Large intestine (tissue), 12 donors: ENCODE data around the gene SPANXB1. TPM values are rescaled to one million over a fixed set of nuclear protein-coding genes. Genes with fewer than 3 reads are reported as not detected.
"Not testable (repeated sequence)": the region's sequence is repeated elsewhere in the genome, so short reads cannot be mapped to it uniquely, and the experiment has no call there.

ENCODE experiments used
- DNase-seq, 2 donors: peaks; one replicate each; pipeline versions ENCODE4 v3.0.0 to v3.0.0-alpha.2; 2013
- H3K27ac ChIP-seq: one replicate; pipeline ENCODE4 v1.5.1; 2013; ENCODE audit warnings: low read length
- H3K27me3 ChIP-seq: 2 replicates; pipeline ENCODE4 v1.6.1; 2013; ENCODE audit warnings: low read length; ENCODE audit not compliant: control insufficient read depth, insufficient read depth
- H3K36me3 ChIP-seq: 2 replicates; pipeline ENCODE4 v1.6.1; 2013; ENCODE audit warnings: low read length; ENCODE audit not compliant: control insufficient read depth, insufficient read depth
- H3K4me1 ChIP-seq: one replicate; pipeline ENCODE4 v1.6.1; 2013; ENCODE audit warnings: low read length; ENCODE audit not compliant: control insufficient read depth, insufficient read depth
- H3K4me3 ChIP-seq: one replicate; pipeline ENCODE4 v1.5.1; 2013; ENCODE audit warnings: low read length
- H3K9me3 ChIP-seq: one replicate; pipeline ENCODE4 v1.6.1; 2013; ENCODE audit warnings: mild to moderate bottlenecking, low read depth, low read length, moderate library complexity; ENCODE audit not compliant: control insufficient read depth
- WGBS: methylation state at CpG from one replicate; pipeline ENCODE4 v1.1.5; 2013; ENCODE audit warnings: low lambda C conversion rate; ENCODE audit not compliant: insufficient coverage; 5-methylcytosine and 5-hydroxymethylcytosine counted together
- long read RNA-seq, 11 donors: transcript quantifications; one replicate each; lab custom pipeline, GENCODE V29; 2026
- polyA plus RNA-seq: library from polyadenylated mRNA; unstranded; fragments of 120-200 nt; gene quantifications from one replicate; pipeline ENCODE4 v1.2.1, GENCODE V29; 2013

SPANXB1 gene, protein sequence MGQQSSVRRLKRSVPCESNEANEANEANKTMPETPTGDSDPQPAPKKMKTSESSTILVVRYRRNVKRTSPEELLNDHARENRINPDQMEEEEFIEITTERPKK
- 0.90 TPM for polyA plus RNA-seq
- long read RNA-seq, donor 1 = 0 reads
- long read RNA-seq, donor 2, partial matches to known transcripts = 0 of 1 reads
- long read RNA-seq, donor 2, other reads (novel, unspliced or antisense) = 0 of 1 reads
- long read RNA-seq, donor 3, partial matches to known transcripts = 0 of 1 reads
- long read RNA-seq, donor 3, other reads (novel, unspliced or antisense) = 0 of 1 reads
- long read RNA-seq, donor 4 = 0 reads
- long read RNA-seq, donor 5 = 0 reads
- long read RNA-seq, donor 6, partial matches to known transcripts = 0 of 2 reads
- long read RNA-seq, donor 6, other reads (novel, unspliced or antisense) = 0 of 2 reads
- long read RNA-seq, donor 7 = 0 reads
- long read RNA-seq, donor 8 = 0 reads
- long read RNA-seq, donor 9 = 0 reads
- long read RNA-seq, donor 10 = 0 reads
- long read RNA-seq, donor 11 = 0 reads

DNA sequence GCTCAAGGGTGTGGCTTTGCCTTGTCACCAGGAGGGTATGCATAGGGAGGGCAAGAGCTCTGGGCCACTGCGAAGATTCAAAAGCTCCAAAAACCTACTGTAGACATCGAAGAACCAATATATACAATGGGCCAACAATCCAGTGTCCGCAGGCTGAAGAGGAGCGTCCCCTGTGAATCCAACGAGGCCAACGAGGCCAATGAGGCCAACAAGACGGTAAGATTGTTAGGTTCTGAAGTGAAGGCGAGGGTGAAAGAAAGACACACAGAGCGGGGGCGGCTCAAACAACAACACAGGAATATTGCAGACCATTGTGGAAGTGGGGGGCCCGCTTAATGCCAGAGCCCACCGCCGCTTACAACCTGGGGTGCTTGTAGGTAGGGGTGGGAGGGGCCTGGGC is at the start of gene SPANXB1:
TSS of gene SPANXB1 (plus strand) at position 27 of the 400 bp plus-strand sequence. CDS start at position 127, 100 bp downstream.
- not testable (repeated sequence) for H3K27ac ChIP-seq, H3K36me3 ChIP-seq, DNase-seq, H3K9me3 ChIP-seq, H3K4me1 ChIP-seq, H3K27me3 ChIP-seq, H3K4me3 ChIP-seq
- 100% methylated on average over 4 of the region's 13 CpGs for WGBS

DNA sequence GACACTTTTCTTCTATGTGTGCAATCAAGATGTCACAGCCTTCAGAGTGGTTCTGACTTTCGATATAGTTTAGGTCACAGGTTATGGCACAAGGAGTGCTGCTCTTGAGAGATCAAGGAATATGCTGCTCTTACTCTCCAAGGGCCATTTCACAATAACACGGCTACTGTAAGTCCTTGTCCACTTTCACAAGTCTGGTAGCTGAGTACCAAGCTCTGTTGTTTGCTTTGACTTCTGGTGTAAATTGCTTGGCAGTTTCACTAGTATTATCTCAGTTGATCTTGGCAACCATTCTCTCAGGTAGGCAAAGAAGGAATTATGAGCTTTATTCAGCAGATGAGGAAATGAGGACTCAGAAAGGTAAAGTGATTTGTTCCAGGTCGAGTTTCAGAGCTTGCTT is 35.4 kb upstream of the SPANXB1 start:
- Histone ChIP-seq H3K4me3 (no peak overlapping the region), H3K27ac (no peak overlapping the region), H3K4me1 (no peaks in the 10 kb centered on the region), H3K36me3 (no peaks in the 10 kb centered on the region), H3K9me3 (no peaks in the 10 kb centered on the region), H3K27me3 (no peaks in the 10 kb centered on the region)
- DNase-seq = no peak
- WGBS = no CpG with 5 or more reads among the region's 3 CpGs

DNA sequence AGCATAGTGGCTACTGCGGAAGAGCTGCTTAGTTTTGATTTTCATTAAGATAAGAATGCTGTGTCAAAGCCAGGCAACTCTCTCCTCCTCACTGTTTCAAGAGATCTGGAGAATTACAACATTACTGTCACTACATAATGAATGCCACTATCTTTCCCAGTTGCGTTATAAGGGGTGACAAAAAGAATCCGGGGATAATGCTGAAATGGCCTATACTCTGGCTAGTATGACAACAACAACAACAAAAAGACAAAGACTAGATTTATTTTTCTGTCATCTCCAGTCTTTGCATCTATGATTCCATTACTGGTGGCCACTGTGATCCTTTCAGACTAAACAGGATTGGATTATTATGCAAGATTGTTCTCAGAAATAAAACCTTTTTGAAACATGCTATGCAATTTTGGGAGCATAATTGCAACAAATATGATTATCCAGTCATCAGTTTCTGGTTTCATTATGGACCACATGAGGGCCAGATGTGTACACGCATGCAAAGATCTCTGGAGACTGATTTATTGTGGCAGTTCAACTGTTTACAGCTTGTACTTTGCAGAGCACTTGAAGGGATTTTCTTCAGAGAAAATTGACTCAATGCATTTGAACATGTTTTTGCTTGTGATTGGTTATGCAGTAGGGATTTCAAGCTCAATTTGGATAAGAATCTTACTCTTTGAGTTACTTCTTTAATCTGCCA is 31.1 kb upstream of the SPANXB1 start:
- H3K36me3 ChIP-seq = no peaks in the 10 kb centered on the region
- no peak for DNase-seq
- H3K9me3 ChIP-seq = no peaks in the 10 kb centered on the region
- no peaks in the 10 kb centered on the region for H3K27me3 ChIP-seq
- H3K4me1 ChIP-seq = no peaks in the 10 kb centered on the region
- H3K4me3 ChIP-seq = no peak overlapping the region
- no CpG with 5 or more reads among the region's 4 CpGs for WGBS
- H3K27ac ChIP-seq = no peak overlapping the region

DNA sequence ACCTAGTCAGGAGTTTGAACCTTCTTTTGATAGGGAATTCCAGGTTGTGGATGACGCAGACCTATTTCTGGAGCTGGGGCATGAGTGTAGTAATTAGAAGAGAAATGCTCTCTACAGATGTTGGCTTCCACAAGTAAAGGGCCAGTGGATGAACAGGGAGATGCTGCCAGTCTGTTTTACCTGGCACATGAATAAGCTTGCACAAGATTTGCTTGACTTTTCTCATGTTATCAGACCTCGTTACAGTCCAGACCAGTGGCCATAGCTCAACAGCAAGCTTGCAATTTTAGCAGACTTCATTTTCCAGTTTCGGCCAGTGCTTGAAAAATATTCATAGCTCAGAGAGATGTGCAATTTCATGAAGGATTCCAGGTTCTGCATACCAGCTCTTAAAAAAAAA is 26.9 kb upstream of the SPANXB1 start:
- no CpG with 5 or more reads among the region's 3 CpGs for WGBS
- no peak for DNase-seq
- no peaks in the 10 kb centered on the region for H3K36me3 ChIP-seq
- no peaks in the 10 kb centered on the region for H3K4me1 ChIP-seq
- H3K4me3 ChIP-seq = no peak overlapping the region
- H3K27me3 ChIP-seq = no peaks in the 10 kb centered on the region
- no peak overlapping the region for H3K27ac ChIP-seq
- H3K9me3 ChIP-seq = no peaks in the 10 kb centered on the region

DNA sequence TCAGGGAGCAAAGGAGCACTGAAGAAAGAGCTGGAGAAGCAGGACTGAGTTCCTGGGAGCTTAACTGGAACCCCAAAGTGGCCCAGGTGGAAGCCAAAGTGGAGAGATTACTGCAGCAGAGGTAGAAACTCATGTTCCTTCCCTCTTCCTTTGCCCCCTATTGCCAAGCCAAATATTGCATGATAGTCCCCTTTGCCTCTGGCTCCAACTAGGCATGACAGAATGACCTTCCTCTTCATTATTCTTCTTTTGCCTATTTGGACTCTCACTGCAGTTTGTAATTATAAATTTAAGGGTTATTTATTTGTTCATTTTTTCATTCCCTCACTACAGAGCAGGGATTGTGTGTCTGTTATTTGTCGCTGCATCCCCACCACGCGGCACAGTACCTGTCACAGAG is 22.1 kb upstream of the SPANXB1 start:
- WGBS = no CpG with 5 or more reads among the region's 3 CpGs
- H3K36me3 ChIP-seq = no peaks in the 10 kb centered on the region
- H3K9me3 ChIP-seq = no peaks in the 10 kb centered on the region
- no peak overlapping the region for H3K27ac ChIP-seq
- DNase-seq = no peak
- no peak overlapping the region for H3K4me3 ChIP-seq
- H3K4me1 ChIP-seq = no peaks in the 10 kb centered on the region
- no peaks in the 10 kb centered on the region for H3K27me3 ChIP-seq

DNA sequence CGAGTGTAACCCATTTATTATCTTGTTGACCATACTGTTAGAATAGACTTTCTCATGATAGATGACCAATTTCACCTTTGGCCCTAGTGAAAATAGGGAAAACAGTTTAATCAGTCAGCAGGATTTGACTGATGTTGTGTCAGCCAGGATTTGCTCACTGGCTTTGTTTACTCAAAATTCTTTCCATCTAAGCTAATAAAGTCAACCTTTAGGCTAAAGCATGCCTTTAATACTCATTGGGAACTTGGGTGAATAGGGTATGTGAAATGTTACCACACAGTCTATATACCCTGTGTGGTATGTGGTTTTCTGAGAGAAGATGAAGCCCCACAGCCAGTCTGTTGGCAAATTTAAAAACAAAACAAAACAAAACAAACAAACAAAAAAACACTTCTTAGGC is 18.7 kb upstream of the SPANXB1 start:
- Histone ChIP-seq H3K36me3 (no peaks in the 10 kb centered on the region), H3K9me3 (no peaks in the 10 kb centered on the region), H3K4me1 (no peaks in the 10 kb centered on the region), H3K27ac (no peak overlapping the region), H3K4me3 (no peak overlapping the region), H3K27me3 (no peaks in the 10 kb centered on the region)
- WGBS = no CpG with 5 or more reads among the region's 1 CpG
- no peak for DNase-seq

DNA sequence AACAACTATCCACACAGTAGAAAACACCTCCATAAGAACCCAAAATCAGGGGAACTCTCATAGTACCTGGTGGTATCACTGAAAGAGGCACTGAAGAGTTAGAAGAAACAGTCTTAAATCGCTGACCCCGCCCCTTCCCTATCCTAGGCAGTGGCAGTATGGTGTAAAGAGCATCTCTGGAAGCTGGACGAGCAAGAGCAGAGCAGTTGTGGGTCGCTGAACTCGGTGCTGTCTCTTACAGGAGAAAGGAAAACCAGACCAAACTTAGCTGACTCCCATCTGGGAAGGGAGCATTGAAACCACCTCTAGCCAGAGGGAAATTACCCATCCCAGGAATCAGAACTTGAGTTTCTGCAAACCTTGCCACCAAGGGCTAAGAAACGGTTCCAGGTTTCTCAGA is 2.8 kb downstream of the SPANXB1 start:
- not testable (repeated sequence) for H3K4me1 ChIP-seq, H3K9me3 ChIP-seq, H3K27me3 ChIP-seq, H3K36me3 ChIP-seq, H3K4me3 ChIP-seq, H3K27ac ChIP-seq, DNase-seq
- no CpG with 5 or more reads among the region's 6 CpGs for WGBS

DNA sequence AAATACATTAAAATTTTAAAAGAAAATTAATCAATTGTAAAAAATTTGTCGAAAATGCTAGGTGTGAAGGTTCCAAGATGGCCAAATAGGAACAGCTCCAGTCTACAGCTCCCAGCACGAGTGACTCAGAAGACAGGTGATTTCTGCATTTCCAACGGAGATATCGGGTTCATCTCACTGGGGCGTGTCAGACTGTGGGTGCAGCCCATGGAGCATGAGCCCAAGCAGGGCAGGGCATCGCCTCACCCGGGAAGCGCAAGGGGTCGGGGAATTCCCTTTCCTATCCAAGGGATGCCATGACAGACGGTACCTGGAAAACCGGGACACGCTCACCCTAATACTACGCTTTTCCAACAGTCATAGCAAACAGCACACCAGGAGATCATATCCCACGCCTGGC is 41.9 kb downstream of the SPANXB1 start:
- H3K4me1 ChIP-seq, DNase-seq, H3K36me3 ChIP-seq, H3K4me3 ChIP-seq, H3K27ac ChIP-seq, H3K9me3 ChIP-seq, H3K27me3 ChIP-seq: not testable (repeated sequence)
- WGBS = no CpG with 5 or more reads among the region's 14 CpGs

DNA sequence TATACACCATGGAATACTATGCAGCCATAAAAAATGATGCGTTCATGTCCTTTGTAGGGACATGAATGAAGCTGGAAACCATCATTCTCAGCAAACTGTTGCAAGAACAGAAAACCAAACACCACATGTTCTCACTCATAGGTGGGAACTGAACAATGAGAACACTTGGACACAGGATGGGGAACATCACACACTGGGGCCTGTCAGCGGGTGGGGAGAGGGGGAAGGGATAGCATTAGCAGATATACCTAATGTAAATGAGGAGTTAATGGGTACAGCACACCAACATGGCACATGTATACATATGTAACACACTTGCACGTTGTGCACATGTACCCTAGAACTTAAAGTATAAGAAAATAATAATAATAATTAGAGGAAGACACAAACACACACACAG is 47.5 kb downstream of the SPANXB1 start:
- not testable (repeated sequence) for H3K9me3 ChIP-seq, H3K36me3 ChIP-seq, H3K4me3 ChIP-seq, H3K27me3 ChIP-seq, H3K27ac ChIP-seq, H3K4me1 ChIP-seq, DNase-seq
- no CpG with 5 or more reads among the region's 3 CpGs for WGBS

DNA sequence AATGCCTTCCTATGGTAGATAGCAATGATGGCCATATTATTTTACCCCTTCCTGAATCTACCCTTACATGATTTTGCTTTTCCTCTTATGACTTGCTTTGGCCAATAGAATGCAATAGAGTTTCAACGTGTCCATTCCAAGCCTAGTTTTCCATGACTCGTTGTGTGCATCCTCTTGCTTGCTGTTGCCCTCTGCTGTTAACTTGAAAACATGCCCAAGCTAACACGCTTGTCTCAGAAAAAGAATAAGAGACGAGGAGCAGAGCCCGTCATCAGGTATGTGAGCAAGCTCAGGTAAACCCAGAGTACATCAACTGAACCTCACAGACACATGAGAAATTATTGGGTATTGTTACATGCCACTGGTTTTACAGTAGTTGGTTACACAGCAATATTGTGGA is 49.7 kb downstream of the SPANXB1 start:
- not testable (repeated sequence) for H3K9me3 ChIP-seq, H3K4me1 ChIP-seq, H3K27me3 ChIP-seq, H3K27ac ChIP-seq, DNase-seq, H3K4me3 ChIP-seq, H3K36me3 ChIP-seq
- no CpG with 5 or more reads among the region's 5 CpGs for WGBS
